KOPT-K1 (cell line): ENCODE results near the gene SCYL2.
"Not testable (repeated sequence)": the region's sequence is repeated elsewhere in the genome, so short reads cannot be mapped to it uniquely, and the experiment has no call there.

Source experiments
- H3K27ac ChIP-seq: fragments of 200-600 bp; sonication (generic); 2 replicates; pipeline ENCODE4 v1.5.1; 2016; ENCODE audit warnings: antibody characterized with exemption, mild to moderate bottlenecking, low read depth, low read length; ENCODE audit not compliant: poor library complexity, severe bottlenecking
- H3K36me3 ChIP-seq: fragments of 200-600 bp; sonication (generic); 2 replicates; pipeline ENCODE4 v1.5.1; 2017; ENCODE audit warnings: antibody characterized with exemption, mild to moderate bottlenecking, low read length, moderate library complexity; ENCODE audit not compliant: insufficient read depth
- H3K9me3 ChIP-seq: fragments of 200-600 bp; sonication (generic); 2 replicates; pipeline ENCODE4 v1.5.1; 2017; ENCODE audit warnings: antibody characterized with exemption, low read length, mild to moderate bottlenecking; ENCODE audit not compliant: insufficient read depth, poor library complexity, severe bottlenecking

The SCYL2 gene

GRCh38 chr12:100332852-100333251 lies 65.9 kb downstream of the SCYL2 start:
- H3K27ac ChIP-seq, result no peak overlapping the region
- no peaks in the 10 kb centered on the region for H3K9me3 ChIP-seq
- peaks cover 97% of the 10 kb centered on the region for H3K36me3 ChIP-seq

DNA sequence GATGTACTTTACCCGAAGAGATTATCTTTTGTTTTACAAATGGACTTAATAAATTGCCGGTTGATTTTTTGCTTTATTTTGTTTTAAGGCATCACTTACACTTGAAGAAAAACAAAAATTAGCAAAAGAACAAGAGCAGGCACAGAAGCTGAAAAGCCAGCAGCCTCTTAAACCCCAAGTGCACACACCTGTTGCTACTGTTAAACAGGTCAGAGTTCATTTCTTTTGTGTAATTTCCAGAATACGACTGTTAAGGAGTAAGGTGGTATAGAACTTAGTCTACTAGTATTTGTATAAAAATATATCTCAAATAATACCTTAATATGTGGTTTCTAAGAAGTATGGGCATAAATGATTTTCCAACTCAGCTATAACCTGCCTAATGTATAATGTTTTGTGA lies 70.3 kb downstream of the SCYL2 start:
- Histone ChIP-seq H3K9me3 (no peaks in the 10 kb centered on the region), H3K27ac (no peak overlapping the region), H3K36me3 (peaks cover 78% of the 10 kb centered on the region)

- Histone ChIP-seq H3K27ac (no peak overlapping the region), H3K9me3 (no peaks in the 10 kb centered on the region), H3K36me3 (peaks cover 77% of the 10 kb centered on the region)
Measured at GRCh38 chr12:100337727-100338126, 70.8 kb downstream of the SCYL2 start.

DNA sequence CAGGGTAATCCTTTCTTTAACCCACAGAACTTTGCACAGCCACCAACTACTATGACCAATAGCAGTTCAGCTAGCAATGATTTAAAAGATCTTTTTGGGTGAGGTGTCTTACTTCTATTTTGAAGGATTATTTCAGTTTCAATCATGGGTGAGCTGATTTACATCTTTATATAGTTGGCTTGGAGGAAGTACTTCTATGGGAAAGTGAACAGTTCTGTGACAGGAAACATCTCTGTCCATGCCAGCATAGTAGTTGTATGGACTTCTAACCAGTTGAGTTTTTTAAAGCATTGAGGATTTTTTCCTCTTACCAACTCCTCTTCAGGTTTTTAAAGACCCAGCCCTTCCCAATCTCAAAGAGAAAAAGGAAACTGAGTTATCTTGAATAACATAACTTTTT lies 72.1 kb downstream of the SCYL2 start:
- H3K36me3 ChIP-seq, result peaks cover 64% of the 10 kb centered on the region
- H3K9me3 ChIP-seq, result no peaks in the 10 kb centered on the region
- H3K27ac ChIP-seq, result no peak overlapping the region

GRCh38 chr12:100342897-100343296 lies 75.9 kb downstream of the SCYL2 start:
- not testable (repeated sequence) for H3K9me3 ChIP-seq, H3K27ac ChIP-seq
- peaks cover 27% of the 10 kb centered on the region for H3K36me3 ChIP-seq

- peaks cover 15% of the 10 kb centered on the region for H3K36me3 ChIP-seq
- H3K27ac ChIP-seq, result not testable (repeated sequence)
Measured at GRCh38 chr12:100344351-100344750, 77.4 kb downstream of the SCYL2 start.

GRCh38 chr12:100345020-100345767 lies 78.2 kb downstream of the SCYL2 start:
- Histone ChIP-seq H3K9me3 (no peaks in the 10 kb centered on the region), H3K36me3 (peaks cover 7% of the 10 kb centered on the region), H3K27ac (no peak overlapping the region)

More at GRCh38 chr12:100344351-100344750, 77.4 kb downstream of the SCYL2 start:
- H3K9me3 ChIP-seq, result not testable (repeated sequence)

DNA sequence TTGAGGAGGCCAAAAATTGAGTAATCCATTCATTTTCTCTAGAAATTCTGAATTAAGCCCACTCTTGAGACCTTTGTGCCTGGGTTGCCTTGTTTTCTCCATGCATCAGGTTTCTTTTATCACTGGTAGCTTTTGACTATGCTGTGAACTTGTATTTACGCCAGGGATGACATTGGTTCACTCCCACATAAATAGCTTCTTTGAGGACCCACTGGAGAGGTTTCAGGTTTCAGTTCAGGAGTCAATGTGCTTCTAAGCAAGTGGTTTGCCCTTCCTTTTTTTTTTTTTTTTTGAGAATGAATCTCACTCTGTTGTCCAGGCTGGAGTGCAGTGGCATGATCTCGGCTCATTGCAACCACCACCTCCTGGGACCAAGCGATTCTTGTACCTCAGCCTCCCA lies 79.7 kb downstream of the SCYL2 start:
- H3K27ac ChIP-seq, result no peak overlapping the region
- H3K9me3 ChIP-seq, result no peaks in the 10 kb centered on the region
- H3K36me3 ChIP-seq, result peaks cover 7% of the 10 kb centered on the region; the same call in 1 of the 2 replicates

DNA sequence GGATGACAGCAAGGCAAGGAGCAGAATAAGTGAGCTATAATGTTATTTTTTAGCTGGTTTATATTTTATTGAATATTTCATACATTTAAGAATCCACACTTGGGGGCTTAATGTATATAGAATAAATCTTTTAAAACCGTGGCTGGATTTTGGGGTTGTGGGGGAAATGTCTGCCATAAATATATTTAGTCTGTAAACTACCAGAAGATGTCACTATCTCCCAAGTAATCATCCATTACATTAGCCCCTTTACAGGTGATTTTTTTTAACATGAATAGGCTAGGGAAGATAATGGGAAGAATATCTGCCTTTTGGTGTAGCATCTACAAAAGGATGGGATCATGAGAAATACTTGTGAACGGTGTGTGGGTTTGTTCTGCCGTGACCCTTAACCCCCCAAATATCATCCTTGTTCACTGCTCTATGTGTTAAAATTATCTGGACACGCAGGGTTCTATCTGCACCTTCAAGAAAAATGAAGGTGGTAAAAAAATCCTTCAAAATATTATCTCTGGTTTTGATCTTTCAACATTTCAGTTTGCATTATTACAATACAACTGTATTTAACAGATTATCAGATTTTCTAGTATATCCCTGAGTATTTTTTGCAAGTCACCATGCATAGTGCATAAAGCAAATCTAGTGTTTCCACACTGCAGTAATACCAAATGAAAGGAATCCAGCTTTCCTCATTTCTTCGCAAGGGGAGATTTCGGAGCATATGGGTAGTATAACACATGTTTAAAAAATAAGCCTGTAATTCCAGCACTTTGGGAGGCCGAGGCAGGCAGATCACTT lies 81.9 kb downstream of the SCYL2 start:
- no peaks in the 10 kb centered on the region for H3K9me3 ChIP-seq
- no peaks in the 10 kb centered on the region for H3K36me3 ChIP-seq
- no peak overlapping the region for H3K27ac ChIP-seq

- H3K27ac ChIP-seq, result no peak within 1 kb of the TSS
- H3K9me3 ChIP-seq, result no peaks in the 10 kb centered on the region
- H3K36me3 ChIP-seq, result no peaks in the 10 kb centered on the region
Measured at GRCh38 chr12:100356644-100357223, 89.8 kb downstream of the SCYL2 start, which contains the start of gene SLC17A8. Gene SLC17A8 (plus strand): TSS chr12:100357074. CDS start chr12:100357392, 318 bp downstream.

- Histone ChIP-seq H3K9me3 (no peaks in the 10 kb centered on the region), H3K27ac (no peak overlapping the region)
Measured at GRCh38 chr12:100359248-100359647, 92.3 kb downstream of the SCYL2 start.

DNA sequence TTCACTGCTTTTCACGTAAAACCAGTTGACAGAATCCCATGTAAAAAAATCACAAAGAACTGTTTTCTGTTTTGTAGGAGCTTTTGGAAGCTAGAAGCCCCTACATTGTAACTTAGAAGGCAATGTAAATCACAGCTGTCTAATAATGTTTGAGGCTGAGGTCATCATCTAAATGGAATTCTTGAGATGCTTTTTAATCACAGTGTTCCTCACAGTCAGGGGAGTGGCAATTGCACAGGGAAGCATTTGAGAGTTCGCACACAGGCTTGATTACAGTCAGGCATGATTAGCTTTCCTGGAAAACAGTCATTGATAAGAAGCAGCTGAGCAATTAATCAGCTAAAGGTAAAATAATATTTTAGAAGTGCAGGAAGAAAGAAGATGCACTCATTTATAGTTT lies 92.8 kb downstream of the SCYL2 start:
- no peaks in the 10 kb centered on the region for H3K36me3 ChIP-seq
- no peaks in the 10 kb centered on the region for H3K9me3 ChIP-seq
- no peak overlapping the region for H3K27ac ChIP-seq

More at GRCh38 chr12:100359248-100359647, 92.3 kb downstream of the SCYL2 start:
- H3K36me3 ChIP-seq, result no peaks in the 10 kb centered on the region

DNA sequence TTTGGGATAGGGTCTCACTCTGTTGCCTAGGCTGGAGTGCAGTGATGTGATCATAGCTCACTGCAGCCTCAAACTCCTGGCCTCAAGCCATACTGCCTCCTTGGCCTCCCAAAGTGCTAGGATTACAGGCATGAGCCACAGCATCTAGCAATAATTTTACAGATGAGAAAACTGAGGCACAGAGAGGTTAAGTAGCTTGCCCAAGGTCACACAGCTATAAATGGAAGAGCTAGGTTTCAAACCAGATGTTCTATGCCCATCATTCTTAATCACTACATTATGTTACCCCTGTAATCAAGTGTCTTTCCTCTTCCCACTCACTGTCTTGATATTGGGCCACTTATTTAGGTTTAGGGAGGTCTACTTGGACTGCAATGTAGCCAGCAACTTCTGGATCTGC lies 93.5 kb downstream of the SCYL2 start:
- Histone ChIP-seq H3K9me3 (no peaks in the 10 kb centered on the region), H3K36me3 (no peaks in the 10 kb centered on the region), H3K27ac (no peak overlapping the region)

GRCh38 chr12:100364324-100364723 lies 97.3 kb downstream of the SCYL2 start:
- no peaks in the 10 kb centered on the region for H3K36me3 ChIP-seq
- H3K9me3 ChIP-seq, result no peaks in the 10 kb centered on the region
- H3K27ac ChIP-seq, result no peak overlapping the region

- H3K36me3 ChIP-seq, result no peaks in the 10 kb centered on the region
- no peaks in the 10 kb centered on the region for H3K9me3 ChIP-seq
- H3K27ac ChIP-seq, result no peak overlapping the region
Measured at GRCh38 chr12:100365411-100365810, 98.4 kb downstream of the SCYL2 start.
